Endometrial microvascular endothelial cells (primary cell): Measurements from ENCODE around the gene ZSCAN22. TPM values are rescaled to one million over a fixed set of nuclear protein-coding genes. Genes with fewer than 3 reads are reported as not detected.

Experiments used
- in situ Hi-C: cut with HindIII; loops from 2 replicates; pipeline ENCODE4 v1.10.0; 2017; ENCODE audit warnings: low sequenced_read_pairs, low pct_unique_long_range_greater_than_20kb; ENCODE audit errors: inconsistent ontology term
- total RNA-seq: library from RNA; depleted of rRNA; stranded (reverse); fragments of >200 nt; gene quantifications from one replicate; pipeline ENCODE4 v1.2.3, GENCODE V29; 2015; ENCODE audit errors: inconsistent ontology term

The ZSCAN22 gene
- total RNA-seq, 1 donor from 2014 or later: 1.3 TPM

- in situ Hi-C loops: no loop called here
Measured at GRCh38 chr19:58349590-58349989, 22.8 kb downstream of the ZSCAN22 start.

GRCh38 chr19:58350001-58350861, 23.4 kb downstream of the ZSCAN22 start:
- in situ Hi-C loops: no loop called here

DNA sequence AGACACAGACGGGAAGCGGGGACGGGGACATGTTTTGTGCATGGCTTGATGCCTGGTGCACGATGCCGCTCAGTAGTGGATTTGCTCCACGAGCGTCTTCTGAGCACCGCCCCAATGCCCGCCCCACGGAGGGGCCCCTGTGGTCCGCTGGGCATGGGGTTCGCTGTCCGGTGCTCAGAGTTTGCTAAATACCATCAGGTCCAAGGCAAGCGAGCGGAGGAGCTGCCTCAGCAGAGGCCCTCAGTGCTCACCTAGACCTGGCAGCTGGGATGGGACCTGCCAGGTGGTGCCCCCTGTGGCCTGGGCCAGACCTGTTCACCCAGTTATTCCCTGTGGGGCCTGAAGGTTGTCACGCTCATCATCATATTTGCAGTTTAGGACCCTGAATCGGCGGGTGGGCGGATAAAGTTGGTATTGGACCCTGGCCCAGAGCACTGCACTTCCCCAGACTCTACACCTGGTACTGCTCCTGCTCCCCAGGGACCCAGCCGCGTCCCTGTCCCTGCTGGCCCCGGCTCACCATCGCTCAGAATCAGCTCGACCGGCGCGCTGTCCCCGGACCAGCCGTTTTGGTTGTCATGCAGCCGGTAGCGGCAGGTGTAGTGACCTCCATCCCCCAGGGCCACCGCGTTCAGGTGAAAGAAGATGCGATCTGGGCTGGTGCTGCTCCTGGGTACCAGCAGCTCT, 24.2 kb downstream of the ZSCAN22 start:
- in situ Hi-C loops: no loop called here

GRCh38 chr19:58351558-58351878, 24.7 kb downstream of the ZSCAN22 start:
- in situ Hi-C loops: no loop called here

DNA sequence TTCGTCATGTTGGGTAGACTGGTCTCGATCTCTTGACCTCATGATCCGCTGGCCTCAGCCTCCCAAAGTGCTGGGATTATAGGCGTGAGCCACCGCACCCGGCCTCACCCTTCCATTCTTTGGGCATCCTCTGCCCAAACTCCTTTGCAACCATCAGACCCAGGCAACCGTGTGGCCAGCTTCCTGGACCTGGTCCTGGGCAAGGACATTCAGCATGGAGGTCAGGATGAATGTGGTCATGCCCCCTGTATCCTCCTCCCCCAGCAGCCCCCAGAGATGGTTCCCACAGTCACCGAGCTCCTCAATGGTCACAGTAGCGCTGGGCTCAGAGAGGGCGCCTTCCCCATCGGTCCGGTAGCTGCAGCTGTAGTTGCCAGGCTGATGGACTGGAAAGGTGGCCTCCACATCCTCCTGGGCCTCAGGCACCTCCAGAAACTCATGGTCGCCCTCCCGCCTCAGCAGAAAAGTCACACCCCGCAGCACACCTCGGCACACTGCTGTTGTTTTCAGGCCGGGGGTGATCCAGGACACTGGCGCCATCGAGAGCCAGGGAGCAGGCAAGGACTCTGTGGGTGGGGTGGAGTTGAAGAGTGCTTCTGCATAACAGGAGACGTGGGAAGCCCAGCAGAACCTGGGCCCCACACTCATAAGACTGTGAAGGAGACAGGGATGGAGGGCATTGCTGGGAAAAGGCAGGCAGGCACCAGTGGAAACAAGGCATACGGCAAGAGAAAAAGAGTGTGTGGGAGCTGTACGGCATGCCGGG, 25.4 kb downstream of the ZSCAN22 start:
- in situ Hi-C loops: no loop called here

DNA sequence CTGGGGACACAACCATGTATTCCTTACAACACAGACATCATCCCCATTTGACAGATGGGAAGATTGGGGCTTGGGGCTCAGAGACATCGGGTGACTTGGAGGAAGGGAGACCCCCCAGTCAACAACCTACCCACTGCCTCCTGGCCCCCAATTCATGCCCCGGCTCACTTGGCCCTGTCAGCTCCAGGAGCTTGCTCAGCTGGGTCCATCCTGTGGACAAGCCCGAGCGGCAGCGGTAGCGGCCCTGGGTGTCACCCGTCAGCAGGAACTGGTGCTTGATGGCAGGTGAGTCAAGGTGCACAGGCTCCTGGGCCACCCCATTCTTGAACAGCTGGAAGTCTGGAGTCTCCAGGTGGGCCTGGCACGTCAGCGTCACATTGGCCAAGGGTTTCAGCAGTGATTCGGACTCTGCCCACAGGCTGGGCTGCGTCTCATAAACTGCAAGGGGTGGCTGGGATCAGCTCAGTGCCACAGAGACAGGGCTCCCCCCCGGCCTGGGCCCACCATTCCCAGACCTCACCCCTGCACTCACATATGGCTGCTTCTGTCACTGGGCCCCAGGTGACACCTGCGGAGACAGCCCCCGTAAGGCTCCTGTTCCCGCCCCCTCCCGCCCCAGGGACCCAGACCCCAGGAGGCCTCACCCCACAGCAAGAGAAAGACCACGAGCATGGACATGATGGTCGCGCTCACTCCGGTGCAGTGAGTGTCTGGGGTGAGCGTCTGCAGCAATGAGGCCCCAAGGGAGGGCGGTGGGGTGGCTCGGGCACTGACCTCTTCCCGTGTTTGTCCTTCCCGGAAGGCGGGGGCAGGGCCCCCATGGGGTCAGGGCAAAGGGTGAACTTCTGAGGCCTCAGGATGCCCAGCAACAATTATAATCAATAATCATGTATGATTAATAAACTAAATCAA, 26.2 kb downstream of the ZSCAN22 start, which contains the start of gene A1BG:
Gene A1BG (minus strand): TSS at position 733 of the 912 bp plus-strand sequence. CDS start 55 bp downstream, at position 678.
- in situ Hi-C loops: no loop called here

- in situ Hi-C loops: no loop called here
Measured at GRCh38 chr19:58353717-58354477, 27.1 kb downstream of the ZSCAN22 start.

GRCh38 chr19:58354478-58355030, 27.8 kb downstream of the ZSCAN22 start:
- in situ Hi-C loops: no loop called here

- in situ Hi-C loops: no loop called here
Measured at GRCh38 chr19:58355215-58355796, 28.5 kb downstream of the ZSCAN22 start.

- in situ Hi-C loops: no loop called here
Measured at GRCh38 chr19:58355908-58356765, 29.3 kb downstream of the ZSCAN22 start.

GRCh38 chr19:58356766-58357480, 30.1 kb downstream of the ZSCAN22 start:
- in situ Hi-C loops: no loop called here

- in situ Hi-C loops: no loop called here
Measured at GRCh38 chr19:58357481-58358145, 30.8 kb downstream of the ZSCAN22 start.

DNA sequence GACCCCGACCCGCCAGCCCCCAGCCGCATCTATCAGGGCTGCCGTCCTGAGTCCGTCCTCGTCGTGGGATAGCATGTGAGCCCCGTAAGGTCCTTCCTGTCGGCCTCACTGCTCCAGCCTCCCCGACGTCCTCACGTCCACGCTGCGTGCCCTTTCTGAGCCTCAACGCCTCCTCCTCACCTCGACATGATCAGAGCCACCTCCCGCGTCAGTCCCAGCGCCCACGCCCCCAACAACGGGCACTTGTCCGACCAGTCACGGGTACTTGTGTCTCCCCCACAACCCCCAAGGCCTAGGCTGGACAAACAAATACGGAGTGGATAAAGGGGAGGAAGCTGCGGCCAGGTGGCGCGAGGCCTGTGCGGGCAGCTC, 35.1 kb downstream of the ZSCAN22 start:
- in situ Hi-C loops: no loop called here

GRCh38 chr19:58362272-58362994, 35.6 kb downstream of the ZSCAN22 start, which contains the start of gene ZNF497:
Gene ZNF497 (minus strand): TSS chr19:58362751. CDS start chr19:58357635, 5,116 bp downstream.
- in situ Hi-C loops: no loop called here

GRCh38 chr19:58364146-58364545, 37.4 kb downstream of the ZSCAN22 start:
- in situ Hi-C loops: no loop called here
